Globus pallidus (tissue), 1 donor: ENCODE results near the gene AMOTL2.
A peak's percentile ranks its signal among the peaks of the same experiment; 100 is the strongest.

Experiments used
- DNase-seq: peaks from one replicate; pipeline ENCODE4 v3.0.0-alpha.2; 2015; ENCODE audit warnings: low spot score

AMOTL2 gene

GRCh38 chr3:134374105-134374790 is at the start of gene AMOTL2:
Gene AMOTL2 (minus strand): TSS chr3:134374447. CDS start chr3:134371433, 3,014 bp downstream.
- peak; percentile 87 for DNase-seq

- DNase-seq: peak; percentile 55
These were observed 48.9 kb upstream of the AMOTL2 start for GRCh38 chr3:134423153-134423552.

- DNase-seq: no peak
These were observed 45.7 kb upstream of the AMOTL2 start for GRCh38 chr3:134419960-134420321.

- DNase-seq: no peak
These were observed 45.1 kb upstream of the AMOTL2 start for GRCh38 chr3:134419214-134419959.

- DNase-seq: no peak
These were observed 34.8 kb upstream of the AMOTL2 start for GRCh38 chr3:134409041-134409440.

- DNase-seq: no peak
These were observed 33.0 kb upstream of the AMOTL2 start for GRCh38 chr3:134407239-134407625.

GRCh38 chr3:134406331-134407238 is 32.3 kb upstream of the AMOTL2 start:
- DNase-seq: peak; percentile 89

- DNase-seq: no peak
These were observed 30.2 kb upstream of the AMOTL2 start for GRCh38 chr3:134404366-134404885.

GRCh38 chr3:134397755-134398154 is 23.5 kb upstream of the AMOTL2 start:
- DNase-seq: no peak

- no peak for DNase-seq
These were observed 20.9 kb upstream of the AMOTL2 start for GRCh38 chr3:134395103-134395502.

GRCh38 chr3:134394380-134394779 is 20.1 kb upstream of the AMOTL2 start:
- DNase-seq: no peak

- DNase-seq: no peak
These were observed 18.8 kb upstream of the AMOTL2 start for GRCh38 chr3:134393074-134393473.

GRCh38 chr3:134392336-134392983 is 18.2 kb upstream of the AMOTL2 start:
- DNase-seq: peak; percentile 65

- DNase-seq: no peak
These were observed 15.6 kb upstream of the AMOTL2 start for GRCh38 chr3:134389865-134390264.

- no peak for DNase-seq
These were observed 14.7 kb upstream of the AMOTL2 start for GRCh38 chr3:134388788-134389485.

- DNase-seq: no peak
These were observed 14.0 kb upstream of the AMOTL2 start for GRCh38 chr3:134388292-134388691.

GRCh38 chr3:134387293-134387692 is 13.0 kb upstream of the AMOTL2 start:
- no peak for DNase-seq

- DNase-seq: no peak
These were observed 10.7 kb upstream of the AMOTL2 start for GRCh38 chr3:134384963-134385362.

- DNase-seq: no peak
These were observed 7.7 kb upstream of the AMOTL2 start for GRCh38 chr3:134381831-134382442.

GRCh38 chr3:134381076-134381475 is 6.8 kb upstream of the AMOTL2 start:
- no peak for DNase-seq

- DNase-seq: no peak
These were observed 6.0 kb upstream of the AMOTL2 start for GRCh38 chr3:134380249-134380648.
